ENCODE data around the gene SMAD3. TPM values are rescaled to one million over a fixed set of nuclear protein-coding genes. Genes with fewer than 3 reads are reported as not detected.
A peak's percentile ranks its signal among the peaks of the same experiment; 100 is the strongest.

Gene SMAD3
- total RNA-seq, 6 experiments from 2014 or later = 9.2 to 34.0 (median 14.4) TPM

DNA sequence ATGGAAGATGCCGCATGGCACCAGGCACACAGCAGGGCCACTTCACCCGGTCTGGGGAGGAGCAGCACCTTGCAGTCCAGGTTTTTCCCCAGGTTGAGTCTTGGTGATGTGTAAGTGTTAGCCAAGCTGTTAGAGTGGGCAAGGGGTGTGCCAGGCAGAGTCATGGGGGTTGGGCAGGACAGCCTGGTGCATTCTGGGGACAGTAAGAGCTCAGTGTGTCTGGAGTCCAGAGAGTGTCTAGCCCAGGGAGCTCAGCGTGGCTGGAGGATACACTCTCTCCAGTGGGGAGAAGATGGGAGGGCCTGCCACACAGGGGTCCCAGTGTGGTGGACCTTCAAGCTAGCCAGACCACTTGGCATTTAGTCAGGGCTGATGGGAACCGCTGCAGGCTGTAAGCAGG, 101.7 kb downstream of the SMAD3 start:
- no peak for TF ChIP-seq POLR2A (IDR thresholded peaks at IDR 0.05)
- TF ChIP-seq, protein P1, sequence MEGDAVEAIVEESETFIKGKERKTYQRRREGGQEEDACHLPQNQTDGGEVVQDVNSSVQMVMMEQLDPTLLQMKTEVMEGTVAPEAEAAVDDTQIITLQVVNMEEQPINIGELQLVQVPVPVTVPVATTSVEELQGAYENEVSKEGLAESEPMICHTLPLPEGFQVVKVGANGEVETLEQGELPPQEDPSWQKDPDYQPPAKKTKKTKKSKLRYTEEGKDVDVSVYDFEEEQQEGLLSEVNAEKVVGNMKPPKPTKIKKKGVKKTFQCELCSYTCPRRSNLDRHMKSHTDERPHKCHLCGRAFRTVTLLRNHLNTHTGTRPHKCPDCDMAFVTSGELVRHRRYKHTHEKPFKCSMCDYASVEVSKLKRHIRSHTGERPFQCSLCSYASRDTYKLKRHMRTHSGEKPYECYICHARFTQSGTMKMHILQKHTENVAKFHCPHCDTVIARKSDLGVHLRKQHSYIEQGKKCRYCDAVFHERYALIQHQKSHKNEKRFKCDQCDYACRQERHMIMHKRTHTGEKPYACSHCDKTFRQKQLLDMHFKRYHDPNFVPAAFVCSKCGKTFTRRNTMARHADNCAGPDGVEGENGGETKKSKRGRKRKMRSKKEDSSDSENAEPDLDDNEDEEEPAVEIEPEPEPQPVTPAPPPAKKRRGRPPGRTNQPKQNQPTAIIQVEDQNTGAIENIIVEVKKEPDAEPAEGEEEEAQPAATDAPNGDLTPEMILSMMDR (IDR thresholded peaks at IDR 0.05) = no peak
- Histone ChIP-seq H3K27me3 (no peaks in the 10 kb centered on the region), H3K4me3 (no peak overlapping the region), H3K27ac (no peak overlapping the region), H3K4me1 (peaks cover 0 to 16% (median 3%) of the 10 kb centered on the region in 4 donors), H3K36me3 (peaks cover 0 to 13% (median 6%) of the 10 kb centered on the region in 4 donors), H3K9me3 (no peaks in the 10 kb centered on the region)
- WGBS (ENCODE audit: insufficient coverage, low coverage, low lambda C conversion rate, missing lambda C conversion rate) = 29% methylated on average over 1 of the region's 4 CpGs
- intact Hi-C loops (cut with DNase I) = loop anchor here in 1 of 2 donors (10.0 kb wide), 2 partner anchors 102 to 212 kb away; partner anchors contain the start of gene SMAD3
- peak in 3 of 4 donors; percentile 2 to 8 (median 5) for ATAC-seq
- DNase-seq = no peak

DNA sequence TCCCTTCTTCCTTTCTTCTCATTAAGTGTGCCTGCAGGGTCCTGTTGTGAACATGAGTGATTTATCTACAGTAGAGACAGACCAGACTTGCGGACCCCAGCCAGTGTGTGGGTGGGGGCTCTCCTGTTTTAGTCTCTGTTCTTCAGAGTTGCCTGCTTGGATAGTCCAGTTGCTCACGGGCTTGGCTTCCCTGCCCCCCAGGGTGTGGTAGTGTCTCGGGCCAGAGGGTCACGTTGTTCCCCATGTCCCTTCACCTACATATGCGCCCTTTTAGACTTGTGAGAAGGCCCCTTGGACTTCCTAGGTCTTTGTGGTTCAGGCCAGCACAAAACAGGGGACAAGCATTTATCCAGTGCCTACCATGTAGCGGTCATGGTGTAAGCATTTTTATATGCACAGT, 103.3 kb downstream of the SMAD3 start:
- DNase-seq = no peak
- TF ChIP-seq POLR2A (IDR thresholded peaks at IDR 0.05) = no peak
- TF ChIP-seq, protein P1 (IDR thresholded peaks at IDR 0.05) = no peak
- ATAC-seq = no peak
- H3K4me1 ChIP-seq = peaks cover 0 to 16% (median 3%) of the 10 kb centered on the region in 4 donors
- intact Hi-C loops (cut with DNase I) = loop anchor here in 1 of 2 donors (10.0 kb wide), 2 partner anchors 104 to 214 kb away; partner anchors contain the start of gene SMAD3
- no peaks in the 10 kb centered on the region for H3K9me3 ChIP-seq
- WGBS (ENCODE audit: insufficient coverage, low coverage, low lambda C conversion rate, missing lambda C conversion rate) = 81% methylated on average over 4 of the region's 6 CpGs
- H3K27ac ChIP-seq = no peak overlapping the region
- H3K36me3 ChIP-seq = peaks cover 0 to 13% (median 6%) of the 10 kb centered on the region in 4 donors
- H3K4me3 ChIP-seq = no peak overlapping the region
- no peaks in the 10 kb centered on the region for H3K27me3 ChIP-seq

DNA sequence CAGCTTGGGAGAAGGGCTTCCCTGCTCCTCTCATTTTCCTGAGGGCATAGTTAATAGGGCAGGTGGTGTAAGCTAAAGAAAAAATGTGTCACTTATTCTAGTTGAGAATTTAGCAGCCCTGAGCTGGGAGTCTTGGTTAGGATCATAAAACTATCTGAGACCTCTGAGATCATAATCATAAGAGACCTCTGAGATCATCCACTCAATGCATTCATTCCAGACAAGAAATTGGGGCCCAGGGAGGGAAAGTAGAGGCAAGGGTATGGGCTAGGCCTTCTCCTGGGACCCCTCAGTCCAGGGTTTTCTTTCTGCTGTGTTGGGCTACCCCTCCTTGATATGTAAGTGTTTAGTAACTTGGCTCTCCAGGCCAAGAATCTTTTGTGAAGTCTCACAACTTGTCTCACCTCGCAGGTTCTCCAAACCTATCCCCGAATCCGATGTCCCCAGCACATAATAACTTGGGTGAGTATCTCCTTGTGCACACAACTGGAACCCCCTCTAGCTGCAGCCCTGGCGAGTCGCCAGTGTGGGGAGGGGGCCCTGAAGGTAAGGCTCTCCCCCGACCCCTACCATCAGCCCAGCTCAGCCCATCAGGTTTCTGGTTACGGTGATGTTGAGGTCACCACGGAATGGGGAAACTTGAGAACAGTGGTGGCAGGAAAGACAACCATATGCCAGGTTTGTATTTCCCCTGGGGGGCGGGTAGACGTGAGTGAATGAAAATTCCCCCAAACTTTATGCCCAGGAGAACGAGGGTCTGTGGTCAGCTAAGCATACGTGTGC, 104.9 kb downstream of the SMAD3 start:
- no peak for TF ChIP-seq POLR2A (IDR thresholded peaks at IDR 0.05)
- TF ChIP-seq, protein P1 (IDR thresholded peaks at IDR 0.05) = no peak
- 82% methylated on average over 5 of the region's 12 CpGs for WGBS (ENCODE audit: insufficient coverage, low coverage, low lambda C conversion rate, missing lambda C conversion rate)
- no peak overlapping the region for H3K4me3 ChIP-seq
- no peak for DNase-seq
- intact Hi-C loops (cut with DNase I) = loop anchor here in 1 of 2 donors (10.0 kb wide), 1 partner anchor 96 kb away; no protein-coding TSS in a partner anchor
- no peaks in the 10 kb centered on the region for H3K9me3 ChIP-seq
- no peak overlapping the region for H3K27ac ChIP-seq
- no peaks in the 10 kb centered on the region for H3K27me3 ChIP-seq
- H3K36me3 ChIP-seq = peaks cover 0 to 12% (median 6%) of the 10 kb centered on the region in 4 donors
- peaks cover 0 to 16% (median 3%) of the 10 kb centered on the region in 4 donors for H3K4me1 ChIP-seq
- no peak for ATAC-seq

DNA sequence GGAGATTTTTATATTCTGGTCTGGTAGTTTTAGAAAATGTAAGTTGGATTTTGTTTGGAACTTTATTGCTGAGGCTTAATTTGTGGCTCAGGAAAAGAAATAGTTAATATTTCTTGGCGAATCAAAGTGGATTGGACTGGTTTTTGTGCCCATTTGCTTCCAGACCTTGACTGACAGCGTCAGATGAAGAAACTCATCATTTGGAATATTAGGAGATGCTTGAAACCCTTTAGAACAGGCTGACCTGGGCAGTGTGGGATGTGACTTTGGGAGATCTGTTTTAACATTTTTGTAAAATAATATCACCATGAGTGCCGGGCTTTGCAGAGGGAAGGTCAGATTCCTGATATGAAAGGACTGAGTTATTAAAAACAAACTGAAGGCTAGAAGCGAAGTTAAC, 106.1 kb downstream of the SMAD3 start:
- intact Hi-C loops (cut with DNase I) = loop anchor here in 1 of 2 donors (10.0 kb wide), 1 partner anchor 97 kb away; no protein-coding TSS in a partner anchor
- peaks cover 0 to 16% (median 3%) of the 10 kb centered on the region in 4 donors for H3K4me1 ChIP-seq
- 83% methylated on average over 4 of the region's 4 CpGs for WGBS (ENCODE audit: insufficient coverage, low coverage, low lambda C conversion rate, missing lambda C conversion rate)

More for the DNA sequence above, 106.1 kb downstream of the SMAD3 start:
- no peak for ATAC-seq
- Histone ChIP-seq H3K9me3 (no peaks in the 10 kb centered on the region), H3K27me3 (no peaks in the 10 kb centered on the region), H3K27ac (no peak overlapping the region), H3K4me3 (no peak overlapping the region), H3K36me3 (peaks cover 0 to 9% (median 4%) of the 10 kb centered on the region in 4 donors)
- DNase-seq = no peak
- no peak for TF ChIP-seq POLR2A (IDR thresholded peaks at IDR 0.05)
- TF ChIP-seq, protein P1 (IDR thresholded peaks at IDR 0.05) = no peak
